Brain microvascular endothelial cell (primary cell): Measurements from ENCODE around the gene DHX34.

Source experiments
- DNase-seq: peaks from one replicate; pipeline ENCODE4 v3.0.0-alpha.2; 2020
- H3K27ac ChIP-seq: fragments of 250-450 bp; sonication (Bioruptor Pico); 2 replicates; pipeline ENCODE4 v1.5.1; 2020; ENCODE audit warnings: mild to moderate bottlenecking, moderate library complexity
- H3K27me3 ChIP-seq: fragments of 250-450 bp; sonication (Bioruptor Pico); replicated peaks from 2 replicates; pipeline ENCODE4 v1.5.1; 2020; ENCODE audit warnings: mild to moderate bottlenecking
- H3K36me3 ChIP-seq: fragments of 250-450 bp; sonication (Bioruptor Pico); replicated peaks from 2 replicates; pipeline ENCODE4 v1.5.1; 2020; ENCODE audit warnings: mild to moderate bottlenecking
- H3K4me3 ChIP-seq: 2 replicates; pipeline ENCODE4 v1.5.1; 2011; ENCODE audit warnings: low read depth, mild to moderate bottlenecking, control low read depth, low read length, moderate library complexity
- CTCF ChIP-seq: IDR thresholded peaks from 2 replicates; pipeline ENCODE4 v1.5.1; 2011; ENCODE audit warnings: low read depth, mild to moderate bottlenecking, moderate library complexity, low read length, control low read depth, inconsistent platforms; ENCODE audit errors: missing control alignments
- in situ Hi-C: cut with HindIII; loops from 2 replicates; pipeline ENCODE4 v1.10.0; 2017; ENCODE audit warnings: low sequenced_read_pairs, low pct_ligation_motif_present

Gene DHX34

GRCh38 chr19:47419789-47420188 lies 70.7 kb downstream of the DHX34 start:
- no peak for TF ChIP-seq CTCF
- no peak for DNase-seq
- Histone ChIP-seq H3K4me3 (no peak overlapping the region), H3K27me3 (peaks cover 70% of the 10 kb centered on the region), H3K36me3 (no peaks in the 10 kb centered on the region), H3K27ac (no peak overlapping the region)
- in situ Hi-C loops: no loop called here

DNA sequence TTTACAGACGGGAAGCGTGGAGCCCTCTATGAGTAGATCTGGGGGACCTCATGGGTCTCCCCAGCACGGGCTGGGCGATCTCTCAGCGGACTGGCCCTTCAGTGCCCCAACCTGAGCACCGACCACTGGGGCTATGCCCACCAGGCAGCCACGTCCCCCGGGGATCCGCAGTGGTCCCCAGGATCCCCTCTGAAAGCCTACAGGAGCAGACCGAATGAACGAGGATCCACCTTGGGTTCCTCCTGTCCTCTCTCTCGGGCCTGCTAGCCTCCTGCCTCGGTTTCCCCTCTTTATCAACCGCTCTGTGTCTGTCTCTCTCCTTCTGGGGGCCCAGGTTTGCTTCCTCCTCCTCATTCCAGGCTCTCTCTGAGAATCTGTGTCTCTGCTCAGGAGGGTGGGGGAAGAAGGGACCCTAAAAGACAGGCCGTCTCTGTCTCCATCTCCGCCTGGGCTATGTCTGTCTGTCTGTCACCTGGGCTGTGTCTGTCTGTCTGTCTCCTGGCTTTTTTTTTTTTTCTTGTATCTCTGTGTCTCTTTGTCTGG lies 72.2 kb downstream of the DHX34 start:
- no peak overlapping the region for H3K4me3 ChIP-seq
- DNase-seq: no peak
- H3K27ac ChIP-seq: no peak overlapping the region
- in situ Hi-C loops: no loop called here
- peaks cover 70% of the 10 kb centered on the region for H3K27me3 ChIP-seq
- no peaks in the 10 kb centered on the region for H3K36me3 ChIP-seq
- TF ChIP-seq CTCF: no peak

DNA sequence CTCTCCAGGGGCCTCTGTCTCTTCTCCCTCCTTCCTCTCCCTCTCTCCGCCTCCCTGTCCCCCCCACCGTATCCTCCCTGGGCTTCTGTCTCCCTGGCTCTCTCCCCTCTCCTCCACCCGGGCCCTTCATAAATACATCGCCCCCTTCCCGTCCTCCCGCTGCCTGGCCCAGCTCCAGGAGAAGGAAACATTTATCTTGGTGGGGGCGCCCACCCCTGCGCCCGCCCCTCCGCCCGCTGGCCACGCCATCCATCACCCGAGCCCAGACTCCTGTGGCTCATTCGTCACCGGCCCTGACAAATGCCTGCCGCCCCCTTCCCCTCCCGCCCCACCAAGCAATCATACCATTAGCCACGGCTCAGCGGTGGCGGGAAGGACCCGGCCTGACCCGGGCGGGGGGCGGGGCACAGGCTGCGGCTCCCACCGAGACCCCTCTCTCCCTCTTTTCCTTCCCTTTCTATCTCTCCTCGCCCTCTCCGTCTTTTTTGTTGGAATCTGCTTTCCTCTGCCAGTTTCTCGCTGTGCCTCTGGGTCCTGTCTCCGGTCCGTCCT lies 72.8 kb downstream of the DHX34 start:
- TF ChIP-seq CTCF: no peak
- no peak overlapping the region for H3K27ac ChIP-seq
- H3K4me3 ChIP-seq: no peak overlapping the region
- H3K36me3 ChIP-seq: no peaks in the 10 kb centered on the region
- in situ Hi-C loops: no loop called here
- H3K27me3 ChIP-seq: peaks cover 70% of the 10 kb centered on the region
- DNase-seq: no peak

DNA sequence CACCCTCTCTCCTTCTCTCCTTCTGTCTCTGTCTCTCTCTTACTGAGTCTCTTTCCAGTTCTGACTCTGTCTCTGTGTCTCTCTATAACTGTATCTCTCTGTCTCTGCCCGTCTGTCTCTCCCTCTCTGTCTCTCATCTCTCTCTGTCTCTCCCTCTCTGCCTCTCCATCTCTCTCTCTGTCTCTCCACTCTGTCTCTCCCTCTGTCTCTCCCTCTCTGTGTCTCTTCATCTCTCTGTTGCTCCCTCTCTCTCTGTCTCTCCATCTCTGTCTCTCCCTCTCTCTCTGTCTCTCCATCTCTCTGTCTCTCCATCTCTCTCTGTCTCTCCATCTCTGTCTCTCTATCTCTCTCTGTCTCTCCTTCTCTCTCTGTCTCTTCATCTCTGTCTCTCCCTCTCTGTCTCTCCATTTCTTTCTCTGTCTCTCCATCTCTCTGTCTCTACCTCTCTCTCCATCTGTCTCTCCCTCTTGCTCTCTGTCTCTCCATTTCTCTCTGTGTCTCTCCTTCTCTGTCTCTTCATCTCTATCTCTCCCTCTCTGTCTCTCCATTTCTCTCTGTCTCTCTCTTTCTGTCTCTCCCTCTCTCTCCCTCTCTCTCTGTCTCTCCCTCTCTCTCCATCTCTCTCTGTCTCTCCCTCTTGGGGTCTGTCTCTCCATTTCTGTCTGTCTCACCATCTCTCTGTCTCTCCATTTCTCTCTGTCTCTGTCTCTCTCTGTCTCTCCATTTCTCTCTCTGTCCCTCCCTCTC lies 73.5 kb downstream of the DHX34 start:
- no peaks in the 10 kb centered on the region for H3K36me3 ChIP-seq
- in situ Hi-C loops: no loop called here
- H3K27me3 ChIP-seq: peaks cover 64% of the 10 kb centered on the region
- no peak for TF ChIP-seq CTCF
- no peak for DNase-seq
- no peak overlapping the region for H3K27ac ChIP-seq
- H3K4me3 ChIP-seq: no peak overlapping the region

DNA sequence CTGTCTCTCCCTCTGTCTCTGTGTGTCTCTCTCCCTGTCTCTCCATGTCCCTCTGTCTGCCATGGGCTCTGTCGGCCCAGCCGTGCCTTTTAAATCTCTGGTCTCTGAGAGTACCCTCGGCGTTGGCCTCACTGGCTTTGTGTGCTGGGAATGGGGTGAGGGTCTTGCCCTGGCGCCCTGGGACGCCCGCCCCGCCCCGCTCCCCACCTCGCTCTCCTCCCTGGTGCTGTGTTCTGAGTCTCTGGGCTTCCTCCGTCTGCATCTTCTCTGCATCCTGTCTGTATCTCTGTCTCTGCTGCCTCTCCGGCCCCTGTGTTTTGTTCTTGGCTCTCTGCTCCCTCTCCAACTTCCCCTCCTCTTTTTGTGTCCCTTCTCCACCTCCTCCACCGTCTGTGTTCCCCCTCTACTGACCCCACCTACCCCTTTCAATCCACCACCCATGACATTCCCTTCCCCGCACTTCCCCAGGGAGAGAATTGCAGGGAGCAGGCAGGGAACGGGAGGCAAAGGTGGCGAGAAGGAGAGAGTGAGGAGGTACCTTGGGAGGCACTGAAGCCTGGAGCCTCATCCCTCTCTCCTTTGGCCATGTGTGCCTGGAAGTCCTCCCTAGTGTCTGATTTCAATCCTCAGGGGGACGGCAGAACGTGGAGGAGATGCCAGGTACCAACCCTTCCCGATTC lies 74.2 kb downstream of the DHX34 start:
- Histone ChIP-seq H3K4me3 (no peak overlapping the region), H3K27me3 (peaks cover 57% of the 10 kb centered on the region), H3K27ac (no peak overlapping the region), H3K36me3 (no peaks in the 10 kb centered on the region)
- in situ Hi-C loops: no loop called here
- no peak for TF ChIP-seq CTCF
- no peak for DNase-seq
